Skin epidermis (tissue), 12 donors: ENCODE results near the gene C9orf50.

Source experiments
- H3K27ac ChIP-seq, 21 experiments: fragments of 200-600 bp; sonication (generic) in 11 of 21; one replicate each; pipeline ENCODE4 v1.5.0; 2020; ENCODE audit warnings: mild to moderate bottlenecking in 3 of 21, inconsistent platforms in 2 of 21, moderate library complexity in 2 of 21
- H3K4me3 ChIP-seq, 7 experiments: fragments of 200-600 bp; sonication (generic) in 2 of 7; one replicate each; pipeline ENCODE4 v1.5.0; 2020; ENCODE audit warnings: inconsistent platforms in 2 of 7, mild to moderate bottlenecking in 2 of 7, moderate library complexity in 1 of 7

C9orf50 gene

DNA sequence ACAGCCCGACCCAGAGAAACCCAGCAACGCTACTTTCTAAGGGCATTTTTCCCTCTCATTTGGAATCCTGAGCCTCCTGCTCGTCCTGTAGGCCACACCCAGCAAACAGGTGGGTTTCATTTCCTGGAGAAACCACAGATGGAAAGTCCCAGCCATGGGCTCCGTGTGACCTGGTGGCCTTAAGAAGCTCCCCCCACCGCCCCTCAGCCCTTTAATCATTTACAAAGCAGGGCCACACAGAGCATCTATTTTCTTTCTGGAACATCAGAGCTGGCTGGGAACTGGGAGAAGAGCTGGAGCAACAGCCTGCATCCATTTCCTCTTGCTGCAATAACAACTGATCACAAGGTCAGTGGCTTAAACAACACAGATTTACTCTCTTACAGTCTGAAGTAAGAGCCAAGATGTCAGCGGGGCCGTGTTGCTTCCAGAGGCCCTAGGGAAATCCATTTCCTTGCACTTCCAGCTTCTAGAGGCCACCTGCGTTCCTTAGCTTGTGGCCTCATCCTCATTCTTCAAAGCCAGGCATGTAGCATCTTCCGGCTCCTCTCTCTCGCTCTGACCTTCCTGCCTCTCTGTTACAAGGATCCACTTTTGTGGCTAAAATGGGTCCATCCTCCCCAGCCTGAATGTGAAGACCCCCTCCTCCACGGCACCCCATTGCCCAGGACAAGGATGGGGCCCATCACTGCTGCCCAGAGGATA is 40.5 kb downstream of the C9orf50 start:
- Histone ChIP-seq H3K4me3 (no peak overlapping the region), H3K27ac (no peak overlapping the region)

DNA sequence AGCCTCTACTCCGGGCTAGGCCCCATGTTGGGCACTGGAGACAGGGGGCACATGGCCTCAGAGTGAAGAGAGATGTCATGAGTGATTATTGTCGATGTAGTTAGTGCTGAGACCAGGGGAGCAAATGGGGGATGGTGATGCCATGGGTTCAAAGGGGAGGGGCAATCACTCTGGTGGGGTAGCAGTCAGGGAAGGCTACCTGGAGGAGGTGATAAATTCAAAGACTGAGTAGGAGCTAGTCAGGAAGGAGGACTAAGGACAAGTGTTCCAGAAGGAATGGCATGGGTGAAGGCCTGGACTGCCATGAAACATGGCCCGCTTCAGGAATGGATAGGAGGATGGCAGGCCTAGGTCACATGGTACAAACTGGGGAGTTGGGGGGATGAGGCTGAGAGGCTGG is 41.6 kb downstream of the C9orf50 start:
- H3K27ac ChIP-seq: no peak overlapping the region
- H3K4me3 ChIP-seq: no peak overlapping the region

DNA sequence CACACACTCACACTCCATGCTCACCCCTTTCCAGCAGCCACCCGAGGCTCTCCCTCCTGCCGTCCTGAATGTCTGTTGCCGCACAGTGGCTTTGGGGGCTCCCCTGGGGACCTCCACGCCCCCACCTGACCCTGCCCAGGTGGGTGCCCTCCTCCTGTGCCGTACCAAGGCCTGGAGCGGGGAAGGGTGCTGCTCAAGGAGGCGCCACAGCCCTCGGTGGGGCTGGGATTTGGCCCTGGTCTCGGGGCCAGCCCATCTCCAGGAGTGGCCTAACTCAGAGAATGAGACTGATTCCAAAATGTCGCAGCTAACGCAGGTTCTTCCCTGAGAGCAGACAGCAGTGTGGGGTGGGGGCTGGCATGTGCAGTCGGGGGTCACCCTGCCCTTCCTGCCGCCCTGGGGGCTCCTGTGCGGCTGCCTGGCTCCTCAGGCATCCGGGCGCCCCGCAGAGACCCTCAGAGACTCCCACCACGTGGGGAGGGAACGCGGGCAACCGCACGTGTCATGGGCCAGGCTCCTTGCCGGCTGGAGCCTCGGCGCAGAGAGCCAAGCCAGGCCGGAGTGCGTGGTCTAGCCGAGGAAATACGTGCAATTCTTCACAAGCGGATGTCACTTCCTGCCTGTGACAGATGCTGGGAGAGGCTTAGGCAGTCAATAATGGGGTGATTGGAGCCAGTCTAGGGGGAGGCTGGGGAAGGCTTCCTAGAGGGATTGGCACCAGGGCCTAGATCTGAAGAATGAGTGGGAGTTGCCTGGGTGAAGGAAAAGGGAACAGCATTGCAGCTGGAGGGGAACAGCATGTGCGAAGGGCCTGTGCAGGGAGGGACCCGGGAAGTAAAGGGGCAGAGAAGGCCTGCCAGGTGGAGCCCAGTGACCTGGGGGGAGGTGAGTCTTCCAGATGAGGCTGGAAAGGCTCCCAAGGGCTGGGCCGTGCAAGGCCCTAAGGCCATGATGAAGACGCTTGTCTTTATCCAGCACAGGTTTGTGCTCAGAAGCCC is 44.1 kb downstream of the C9orf50 start:
- Histone ChIP-seq H3K4me3 (no peak overlapping the region), H3K27ac (peak overlapping the region in 1 of 21 experiments; percentile 28)

DNA sequence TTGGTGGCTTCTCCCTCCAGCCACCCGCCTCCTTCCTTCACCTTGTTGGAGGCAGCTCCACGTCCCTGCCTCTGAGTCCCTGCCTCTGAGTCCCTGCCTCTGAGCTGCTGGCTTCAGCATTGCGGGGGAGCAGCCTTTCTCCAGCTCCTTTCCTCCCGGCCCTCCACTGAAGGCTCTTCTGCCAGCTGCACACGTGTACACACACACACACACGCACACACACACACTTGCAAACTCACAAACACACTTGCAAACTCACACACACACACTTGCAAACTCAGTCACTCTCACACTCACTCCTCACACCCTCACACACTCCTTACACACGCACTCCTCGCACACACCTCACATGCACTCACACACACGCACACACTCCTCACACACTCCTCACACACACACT is 45.1 kb downstream of the C9orf50 start:
- H3K4me3 ChIP-seq: no peak overlapping the region
- H3K27ac ChIP-seq: no peak overlapping the region

DNA sequence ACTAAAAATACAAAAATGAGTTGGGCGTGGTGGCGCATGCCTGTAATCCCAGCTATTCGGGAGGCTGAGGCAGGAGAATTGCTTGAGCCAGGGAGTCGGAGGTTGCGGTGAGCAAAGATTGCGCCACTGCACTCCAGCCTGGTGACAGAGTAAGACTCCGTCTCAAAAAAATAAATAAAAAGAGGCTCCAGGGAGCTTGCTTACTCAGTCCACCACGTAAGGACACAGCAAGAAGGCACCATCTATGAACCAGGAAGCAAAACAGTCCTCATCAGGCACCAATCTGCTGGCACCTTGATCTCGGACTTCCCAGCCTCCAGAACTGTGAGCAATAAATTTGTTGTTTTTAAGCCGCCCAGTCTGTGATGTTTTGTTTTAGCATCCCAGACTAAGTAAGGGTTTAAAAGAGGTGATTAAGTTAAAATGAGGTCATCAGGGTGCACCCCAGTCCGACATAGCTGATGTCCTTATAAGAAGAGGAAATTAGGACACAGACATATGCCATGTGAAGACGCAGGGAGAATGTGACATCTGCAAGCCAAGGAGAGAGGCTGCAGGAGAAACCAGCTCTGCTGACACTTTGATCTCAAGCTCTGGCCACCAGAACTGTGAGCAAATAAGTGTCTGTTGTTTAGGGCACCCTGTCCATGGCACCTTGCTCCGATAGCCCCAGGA is 45.9 kb downstream of the C9orf50 start:
- no peak overlapping the region for H3K27ac ChIP-seq
- no peak overlapping the region for H3K4me3 ChIP-seq

DNA sequence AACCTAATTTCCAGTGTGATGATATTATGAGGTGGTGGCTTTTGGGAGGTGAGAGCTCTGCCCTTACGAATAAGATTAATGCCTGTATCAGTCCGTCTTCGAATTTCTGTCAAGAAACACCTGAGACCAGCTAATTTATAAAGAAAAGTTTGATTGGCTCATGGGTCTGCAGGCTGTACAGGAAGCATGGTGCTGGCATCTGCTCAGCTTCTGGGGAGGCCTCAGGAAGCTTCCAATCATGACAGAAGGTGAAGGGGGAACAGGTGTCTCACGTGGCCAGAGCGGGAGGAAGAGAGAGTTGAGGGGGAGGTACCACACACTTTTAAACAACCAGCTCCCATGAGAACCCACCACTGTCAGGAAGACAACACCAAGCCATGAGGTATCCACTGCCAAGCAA is 46.9 kb downstream of the C9orf50 start:
- Histone ChIP-seq H3K27ac (no peak overlapping the region), H3K4me3 (no peak overlapping the region)

DNA sequence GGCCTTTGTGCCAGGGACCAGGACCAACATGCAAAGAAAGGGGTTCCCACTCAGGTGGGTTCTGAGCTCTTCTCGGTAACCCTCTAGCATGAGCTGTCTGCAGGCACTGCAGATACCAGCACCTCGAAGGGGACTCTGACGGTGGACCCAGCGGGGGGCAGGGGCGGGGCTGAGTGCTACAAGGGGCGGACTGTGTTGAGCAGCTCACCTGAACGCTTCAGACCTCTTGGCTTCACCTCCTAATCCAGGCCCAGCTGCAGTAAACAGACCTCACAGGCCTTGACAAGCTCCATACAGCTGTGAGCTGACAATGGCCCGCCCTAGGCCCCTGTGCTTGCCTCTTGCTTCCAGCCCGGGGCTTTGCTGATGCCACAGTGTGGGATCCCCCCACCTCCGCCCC is 48.4 kb downstream of the C9orf50 start:
- H3K4me3 ChIP-seq: no peak overlapping the region
- H3K27ac ChIP-seq: peak overlapping the region in 1 of 21 experiments; percentile 11

DNA sequence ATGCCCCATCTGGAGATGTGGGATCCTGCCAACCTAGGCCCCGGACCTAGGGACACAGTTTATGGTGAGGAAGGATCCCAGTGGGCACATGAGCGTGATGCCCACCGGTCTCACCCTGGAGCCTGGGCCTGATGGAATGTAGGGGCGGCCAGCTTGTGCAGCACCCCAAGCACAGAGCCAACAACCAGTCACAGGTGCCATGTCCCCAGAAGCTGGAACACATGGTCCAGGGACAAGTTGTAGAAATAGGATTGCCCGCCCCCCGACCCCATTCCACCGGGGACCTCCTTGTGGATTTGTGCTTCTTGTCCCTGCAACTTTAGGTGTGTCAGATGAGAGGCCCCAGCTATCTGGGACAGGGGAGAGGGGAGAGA is 48.9 kb downstream of the C9orf50 start:
- Histone ChIP-seq H3K27ac (peak overlapping the region in 1 of 21 experiments; percentile 11), H3K4me3 (no peak overlapping the region)

DNA sequence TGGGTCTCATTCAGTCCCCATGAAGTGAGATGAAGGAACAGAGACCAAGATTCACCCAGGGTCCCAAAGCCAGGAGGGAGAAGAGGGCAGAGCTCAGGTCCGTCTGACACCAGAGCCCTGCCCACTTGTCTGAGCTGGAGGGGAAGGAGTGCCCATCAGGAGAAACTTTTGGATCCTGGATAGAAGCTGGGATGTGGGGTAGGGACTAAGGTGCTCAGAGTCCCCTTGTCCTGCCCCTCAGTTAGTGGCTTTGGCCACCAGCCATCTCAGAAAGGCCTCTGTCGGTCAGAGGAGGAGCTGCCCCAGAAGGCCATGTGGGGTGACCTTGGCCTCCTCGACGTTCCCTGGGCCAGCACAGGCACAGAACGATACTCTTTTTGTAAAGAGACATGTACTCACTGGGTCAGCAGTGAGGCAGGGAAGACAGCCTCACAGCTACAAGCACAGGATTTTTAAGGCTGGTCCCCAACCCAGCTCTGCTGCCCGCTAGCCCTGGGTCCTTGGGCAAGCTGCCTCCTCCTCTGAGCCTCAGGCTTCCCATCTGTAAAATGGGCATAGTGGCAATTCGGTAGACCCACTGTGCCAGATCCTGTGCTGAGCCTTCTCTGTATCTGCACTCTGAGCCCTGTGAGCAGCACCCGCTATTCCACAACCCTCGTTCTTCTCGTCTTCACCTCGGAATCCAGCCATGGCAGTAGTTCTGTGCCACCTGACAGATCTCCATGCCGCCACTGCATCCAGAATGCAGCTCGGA is 49.4 kb downstream of the C9orf50 start:
- peak overlapping the region in 14 of 21 experiments; percentile 30 to 80 (median 57) for H3K27ac ChIP-seq
- no peak overlapping the region for H3K4me3 ChIP-seq

DNA sequence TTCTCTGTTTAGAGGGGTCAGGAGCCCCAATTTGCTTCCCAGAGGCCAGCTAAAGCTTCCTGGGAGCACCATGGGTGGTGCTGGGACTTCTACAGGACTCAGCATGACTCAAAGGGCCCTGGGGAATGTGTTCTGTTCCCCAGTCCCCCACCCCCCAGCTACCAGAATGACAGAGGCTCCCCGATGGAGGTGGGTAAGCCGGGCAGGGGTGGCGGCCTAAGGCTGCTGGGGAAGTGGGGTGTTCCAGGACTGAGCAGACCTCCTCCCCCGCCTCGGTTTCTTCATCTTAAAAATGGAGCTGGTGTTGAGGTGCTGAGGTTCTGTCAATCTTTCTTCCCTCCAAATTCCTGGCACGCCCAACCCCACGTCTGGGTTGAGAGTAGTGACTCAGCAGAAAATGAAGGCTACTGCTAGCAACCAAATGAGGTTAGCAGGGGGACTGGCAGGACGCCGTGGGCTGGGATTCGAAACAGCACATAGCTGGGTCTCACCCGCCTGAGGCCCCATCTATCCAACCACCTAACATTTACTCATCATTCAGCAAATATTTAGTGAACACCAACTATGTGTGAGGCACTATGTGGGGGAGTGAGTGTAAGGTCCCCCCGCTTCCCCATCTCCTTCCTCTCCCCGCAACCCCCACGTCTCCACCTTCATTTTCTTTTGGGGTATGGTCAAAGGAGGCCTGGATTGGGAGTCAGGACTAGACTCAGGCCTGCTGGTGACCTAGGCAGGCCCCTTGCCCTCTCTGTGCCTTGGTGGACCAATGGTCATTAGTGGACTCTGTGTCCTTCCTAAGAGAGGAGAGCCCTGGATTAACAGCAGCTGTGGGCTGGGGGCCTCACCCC is 50.2 kb downstream of the C9orf50 start:
- peak overlapping the region in 18 of 21 experiments; percentile 9 to 88 (median 69) for H3K27ac ChIP-seq
- H3K4me3 ChIP-seq: no peak overlapping the region

DNA sequence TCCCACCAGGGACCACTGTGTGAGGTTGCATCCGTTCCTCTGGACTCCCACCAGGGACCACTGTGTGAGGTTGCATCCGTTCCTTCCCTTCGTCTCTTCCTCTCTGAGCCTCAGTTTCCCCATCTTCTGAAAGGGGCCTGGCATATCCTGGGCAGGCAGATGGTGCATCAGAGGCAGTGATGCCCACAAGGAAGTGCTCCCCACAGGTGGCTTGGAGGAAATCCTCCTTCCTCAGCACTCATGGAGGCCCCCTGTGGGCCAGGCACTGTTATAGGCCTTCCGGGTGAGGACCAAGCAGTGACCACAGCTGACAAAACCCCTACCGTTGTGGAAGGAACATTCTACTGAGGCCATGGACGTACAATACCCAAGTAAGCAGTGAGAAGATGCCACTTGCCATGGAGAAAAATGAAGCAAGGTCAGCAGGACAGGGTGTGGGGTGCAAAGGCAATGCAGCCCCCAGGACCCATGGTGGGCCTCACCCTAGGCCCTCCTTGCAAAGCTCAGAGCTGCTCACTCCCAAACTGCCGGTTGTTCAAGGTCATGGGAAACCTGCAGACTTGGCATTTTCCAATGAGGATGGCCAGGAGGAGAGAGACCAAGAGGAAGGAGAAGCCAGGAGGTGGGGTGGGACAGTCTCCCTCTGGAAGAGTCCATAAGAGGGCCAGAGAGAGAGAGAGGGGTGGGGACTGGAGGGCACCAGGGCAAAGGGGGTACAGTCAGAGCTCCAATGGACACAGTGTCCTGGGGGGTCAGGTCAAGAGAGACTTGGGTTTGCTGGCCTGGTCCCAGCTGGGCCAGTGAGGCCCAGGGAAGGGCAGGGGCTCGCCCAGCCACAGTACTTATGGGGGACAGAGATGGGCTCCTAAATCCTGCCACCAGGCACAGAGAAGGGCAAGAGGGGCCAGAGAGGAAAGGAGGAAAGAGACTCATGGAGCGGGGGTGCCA is 51.1 kb downstream of the C9orf50 start:
- Histone ChIP-seq H3K4me3 (peak overlapping the region in 5 of 7 experiments; percentile 18 to 50 (median 34)), H3K27ac (peak overlapping the region in 19 of 21 experiments; percentile 12 to 88 (median 72))

DNA sequence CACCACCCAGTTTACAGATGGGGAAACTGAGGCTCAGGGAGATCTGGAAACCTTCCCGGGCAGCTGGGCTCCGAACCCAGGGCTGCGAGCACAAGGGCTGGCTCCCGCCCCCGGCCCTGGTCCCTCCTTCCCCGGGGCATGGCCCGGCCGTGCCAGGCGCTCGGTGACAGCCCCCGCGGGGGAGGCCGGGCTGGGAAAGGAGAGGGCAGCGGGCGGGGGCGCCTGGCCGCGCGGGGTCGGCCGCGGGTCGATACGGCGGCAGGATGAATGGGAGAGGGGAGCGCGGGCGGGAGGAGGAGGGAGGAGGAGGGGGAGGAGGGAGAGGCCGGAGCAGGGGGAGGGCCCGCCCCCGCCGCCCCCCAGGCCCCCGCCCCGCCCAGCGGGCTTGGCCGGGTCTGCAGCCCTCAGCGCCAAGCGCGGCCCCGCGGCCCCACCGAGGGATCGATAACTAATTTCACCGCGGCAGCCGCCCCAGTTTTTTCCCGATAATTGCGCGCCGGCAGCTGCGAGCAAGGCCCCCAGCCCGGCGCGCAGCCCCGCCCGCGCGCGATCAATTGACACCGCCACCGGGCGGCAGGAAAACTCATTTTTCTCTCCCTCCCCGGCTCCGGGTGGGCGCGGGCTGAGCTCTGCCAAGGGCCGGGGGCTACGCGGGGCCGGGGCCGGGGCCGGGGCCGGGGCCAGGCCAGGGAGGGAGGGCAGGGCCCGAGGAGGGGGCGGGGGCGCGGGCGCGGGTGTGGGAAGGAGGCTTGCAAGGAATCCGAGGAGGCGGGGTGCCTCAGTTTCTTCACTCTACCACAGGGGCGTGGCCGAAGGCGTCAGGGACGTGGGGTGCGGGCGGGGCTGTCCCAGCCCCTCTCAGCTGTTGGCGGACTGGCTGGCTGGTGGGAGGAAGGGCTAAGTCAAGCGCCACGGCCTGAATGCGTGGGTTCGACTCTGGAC is 52.1 kb downstream of the C9orf50 start:
- peak overlapping the region; percentile 9 to 88 (median 71) for H3K27ac ChIP-seq
- H3K4me3 ChIP-seq: peak overlapping the region; percentile 18 to 50 (median 41)

DNA sequence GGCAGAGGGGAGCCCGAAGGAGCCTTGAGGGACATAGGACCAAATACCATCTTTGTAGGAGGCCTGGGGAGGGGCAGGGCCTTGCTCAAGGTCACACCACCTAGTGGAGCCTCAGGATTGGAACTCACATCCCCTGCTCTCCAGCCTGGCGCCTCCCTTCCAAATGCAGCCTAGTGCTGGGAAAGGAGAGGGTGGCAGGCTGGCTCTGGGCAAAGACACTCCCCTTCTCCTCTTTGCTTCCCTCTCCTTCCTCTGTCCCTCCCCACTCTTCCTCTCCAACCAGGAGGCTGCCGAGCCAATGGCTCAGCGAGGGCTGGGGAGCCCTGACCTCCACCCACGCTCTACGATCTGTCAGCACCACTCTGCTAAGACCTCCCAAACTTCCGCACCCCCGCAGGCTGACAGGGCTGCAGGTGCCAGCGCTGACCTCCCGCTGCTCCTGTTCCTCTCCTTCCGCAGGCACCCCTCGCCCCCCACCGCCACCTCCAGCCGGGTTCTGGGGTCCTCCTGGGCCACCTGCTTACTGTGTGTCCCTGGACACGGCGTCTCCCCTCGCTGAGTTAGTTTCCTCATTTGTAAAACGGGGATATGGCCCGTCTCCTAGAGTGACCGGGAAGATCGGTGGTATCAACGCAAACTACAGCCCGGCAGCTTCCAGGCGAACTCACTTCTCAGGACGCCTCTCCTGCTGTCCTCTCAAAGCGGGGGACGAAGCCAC is 52.9 kb downstream of the C9orf50 start:
- Histone ChIP-seq H3K27ac (peak overlapping the region in 19 of 21 experiments; percentile 48 to 88 (median 72)), H3K4me3 (peak overlapping the region; percentile 18 to 50 (median 41))

DNA sequence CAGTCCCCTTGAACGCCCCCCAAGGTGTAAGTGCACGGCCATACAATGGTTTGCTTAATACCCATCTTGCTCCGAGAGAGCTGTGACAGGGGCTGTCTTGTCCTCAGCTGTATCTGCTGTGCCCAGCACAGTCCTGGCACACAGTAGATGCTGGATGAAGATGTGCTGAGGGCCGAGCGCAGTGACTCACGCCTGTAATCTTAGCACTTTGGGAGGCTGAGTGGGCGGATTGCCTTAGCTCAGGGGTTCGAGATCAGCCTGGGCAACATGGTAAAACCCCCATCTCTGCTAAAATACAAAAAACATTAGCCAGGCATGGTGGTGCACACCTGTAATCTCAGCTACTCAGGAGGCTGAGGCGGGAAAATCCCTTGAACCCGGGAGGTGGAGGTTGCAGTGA is 53.6 kb downstream of the C9orf50 start:
- Histone ChIP-seq H3K4me3 (no peak overlapping the region), H3K27ac (no peak overlapping the region)

DNA sequence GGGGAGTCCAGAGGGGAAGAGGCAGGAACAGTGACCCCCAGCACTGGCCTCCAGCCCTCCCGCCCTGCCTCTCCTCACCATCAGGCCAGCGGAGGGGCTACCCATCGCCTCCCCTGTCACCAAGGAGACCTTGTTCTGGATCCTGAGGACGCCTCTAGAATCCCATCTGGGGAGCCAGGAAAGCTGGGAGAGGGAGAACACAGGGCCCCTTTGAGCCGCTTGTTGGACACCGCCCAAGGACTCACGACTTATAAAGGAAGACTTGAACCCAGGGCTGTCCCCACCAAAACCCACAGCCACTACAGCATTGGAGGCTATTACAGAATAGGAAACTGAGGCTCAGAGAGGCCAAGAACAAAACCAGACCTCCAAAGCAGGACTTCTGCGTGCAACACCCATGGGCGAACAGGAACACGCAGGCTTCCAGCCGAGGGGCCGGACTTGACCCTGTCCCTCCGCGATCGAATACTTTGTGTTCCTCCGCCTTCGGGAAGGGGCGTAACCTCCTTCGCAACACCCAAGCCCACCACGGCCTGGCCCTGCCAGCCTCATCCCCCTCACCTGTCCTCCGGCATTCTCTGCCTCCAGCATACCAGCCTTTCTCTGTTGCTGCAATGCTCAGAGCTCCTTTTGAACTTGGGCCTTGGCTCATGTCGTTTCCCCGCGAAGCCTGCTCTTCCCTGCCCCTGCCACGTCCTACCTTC is 54.2 kb downstream of the C9orf50 start:
- no peak overlapping the region for H3K4me3 ChIP-seq
- no peak overlapping the region for H3K27ac ChIP-seq
